ENCODE measurements around the gene ZNF337.

- TF ChIP-seq ZFP30 (CRISPR knock-in tag; IDR thresholded peaks at IDR 0.05), result no peak
- no peak for TF ChIP-seq ARNTL (CRISPR knock-in tag; IDR thresholded peaks at IDR 0.05; ENCODE audit: borderline replicate concordance, low read depth)
- TF ChIP-seq RARB (CRISPR knock-in tag; IDR thresholded peaks at IDR 0.05), result no peak
- no peak for TF ChIP-seq SNAI2 (CRISPR knock-in tag; IDR thresholded peaks at IDR 0.05)
- TF ChIP-seq ZFP3 (CRISPR knock-in tag; IDR thresholded peaks at IDR 0.05), result no peak
- TF ChIP-seq, protein P1, sequence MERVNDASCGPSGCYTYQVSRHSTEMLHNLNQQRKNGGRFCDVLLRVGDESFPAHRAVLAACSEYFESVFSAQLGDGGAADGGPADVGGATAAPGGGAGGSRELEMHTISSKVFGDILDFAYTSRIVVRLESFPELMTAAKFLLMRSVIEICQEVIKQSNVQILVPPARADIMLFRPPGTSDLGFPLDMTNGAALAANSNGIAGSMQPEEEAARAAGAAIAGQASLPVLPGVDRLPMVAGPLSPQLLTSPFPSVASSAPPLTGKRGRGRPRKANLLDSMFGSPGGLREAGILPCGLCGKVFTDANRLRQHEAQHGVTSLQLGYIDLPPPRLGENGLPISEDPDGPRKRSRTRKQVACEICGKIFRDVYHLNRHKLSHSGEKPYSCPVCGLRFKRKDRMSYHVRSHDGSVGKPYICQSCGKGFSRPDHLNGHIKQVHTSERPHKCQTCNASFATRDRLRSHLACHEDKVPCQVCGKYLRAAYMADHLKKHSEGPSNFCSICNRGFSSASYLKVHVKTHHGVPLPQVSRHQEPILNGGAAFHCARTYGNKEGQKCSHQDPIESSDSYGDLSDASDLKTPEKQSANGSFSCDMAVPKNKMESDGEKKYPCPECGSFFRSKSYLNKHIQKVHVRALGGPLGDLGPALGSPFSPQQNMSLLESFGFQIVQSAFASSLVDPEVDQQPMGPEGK (CRISPR knock-in tag; IDR thresholded peaks at IDR 0.05; ENCODE audit: borderline replicate concordance), result no peak
- TF ChIP-seq TSHZ2 (CRISPR knock-in tag; IDR thresholded peaks at IDR 0.05), result no peak
- no peak for TF ChIP-seq ISL1 (CRISPR knock-in tag; IDR thresholded peaks at IDR 0.05)
- TF ChIP-seq ZNF565 (CRISPR knock-in tag; conservative IDR thresholded peaks at IDR 0.05; ENCODE audit: low read depth), result no peak
These were observed 13.6 kb downstream of the ZNF337 start for GRCh38 chr20:25683050-25683449.

Measured in SK-N-SH treated with all-trans-retinoic acid at 6 μM for 48 hours (cell line).